SK-N-SH (cell line): ENCODE measurements around the gene ABCB6.
"Not testable (repeated sequence)": the region's sequence is repeated elsewhere in the genome, so short reads cannot be mapped to it uniquely, and the experiment has no call there.

Experiments used
- EZH2phosphoT487 ChIP-seq: fragments of 200-600 bp; sonication (generic); IDR thresholded peaks from 2 replicates; pipeline ENCODE4 v1.6.1; 2017; ENCODE audit warnings: low read depth, mixed run types, mild to moderate bottlenecking, antibody characterized with exemption, moderate library complexity, borderline replicate concordance
- JUND ChIP-seq: IDR thresholded peaks from 2 replicates; pipeline ENCODE4 v1.4.0; 2012
- POLR2AphosphoS5 ChIP-seq: IDR thresholded peaks from 2 replicates; pipeline ENCODE4 v1.6.1; 2012; ENCODE audit warnings: low read depth, low read length
- TF ChIP-seq, protein P1 (sequence below): fragments of 200-600 bp; sonication (generic); IDR thresholded peaks from 2 replicates; pipeline ENCODE4 v1.6.1; 2017; ENCODE audit warnings: antibody characterized with exemption, mild to moderate bottlenecking, moderate library complexity
- TF ChIP-seq, protein P2 (sequence below): fragments of 150-350 bp; IDR thresholded peaks from 2 replicates; pipeline ENCODE4 v1.6.1; 2017; ENCODE audit warnings: antibody characterized with exemption, low read length, low read depth, borderline replicate concordance

DNA sequence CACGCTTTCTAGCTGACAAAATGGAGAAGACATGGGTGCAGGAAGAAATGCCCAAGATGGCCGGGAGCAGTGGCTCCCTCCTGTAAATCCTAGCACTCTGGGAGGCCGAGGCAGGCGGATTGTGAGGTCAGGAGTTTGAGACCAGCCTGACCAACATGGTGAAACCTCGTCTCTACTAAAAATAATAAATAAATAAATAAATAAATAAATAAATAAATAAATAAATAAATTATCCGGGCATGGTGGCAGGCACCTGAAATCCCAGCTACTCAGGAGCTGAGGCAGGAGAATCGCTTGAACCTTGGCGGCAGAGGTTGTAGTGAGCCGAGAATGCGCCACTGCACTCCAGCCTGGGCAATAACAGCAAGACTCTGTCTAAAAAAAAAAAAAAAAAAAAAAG, 40.2 kb upstream of the ABCB6 start:
- TF ChIP-seq EZH2phosphoT487, POLR2AphosphoS5, JUND: not testable (repeated sequence)
- TF ChIP-seq, protein P1, sequence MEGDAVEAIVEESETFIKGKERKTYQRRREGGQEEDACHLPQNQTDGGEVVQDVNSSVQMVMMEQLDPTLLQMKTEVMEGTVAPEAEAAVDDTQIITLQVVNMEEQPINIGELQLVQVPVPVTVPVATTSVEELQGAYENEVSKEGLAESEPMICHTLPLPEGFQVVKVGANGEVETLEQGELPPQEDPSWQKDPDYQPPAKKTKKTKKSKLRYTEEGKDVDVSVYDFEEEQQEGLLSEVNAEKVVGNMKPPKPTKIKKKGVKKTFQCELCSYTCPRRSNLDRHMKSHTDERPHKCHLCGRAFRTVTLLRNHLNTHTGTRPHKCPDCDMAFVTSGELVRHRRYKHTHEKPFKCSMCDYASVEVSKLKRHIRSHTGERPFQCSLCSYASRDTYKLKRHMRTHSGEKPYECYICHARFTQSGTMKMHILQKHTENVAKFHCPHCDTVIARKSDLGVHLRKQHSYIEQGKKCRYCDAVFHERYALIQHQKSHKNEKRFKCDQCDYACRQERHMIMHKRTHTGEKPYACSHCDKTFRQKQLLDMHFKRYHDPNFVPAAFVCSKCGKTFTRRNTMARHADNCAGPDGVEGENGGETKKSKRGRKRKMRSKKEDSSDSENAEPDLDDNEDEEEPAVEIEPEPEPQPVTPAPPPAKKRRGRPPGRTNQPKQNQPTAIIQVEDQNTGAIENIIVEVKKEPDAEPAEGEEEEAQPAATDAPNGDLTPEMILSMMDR: not testable (repeated sequence)
- TF ChIP-seq, protein P2, sequence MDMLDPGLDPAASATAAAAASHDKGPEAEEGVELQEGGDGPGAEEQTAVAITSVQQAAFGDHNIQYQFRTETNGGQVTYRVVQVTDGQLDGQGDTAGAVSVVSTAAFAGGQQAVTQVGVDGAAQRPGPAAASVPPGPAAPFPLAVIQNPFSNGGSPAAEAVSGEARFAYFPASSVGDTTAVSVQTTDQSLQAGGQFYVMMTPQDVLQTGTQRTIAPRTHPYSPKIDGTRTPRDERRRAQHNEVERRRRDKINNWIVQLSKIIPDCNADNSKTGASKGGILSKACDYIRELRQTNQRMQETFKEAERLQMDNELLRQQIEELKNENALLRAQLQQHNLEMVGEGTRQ: not testable (repeated sequence)
